ENCODE measurements around the gene DNMT3L. TPM values are rescaled to one million over a fixed set of nuclear protein-coding genes. Genes with fewer than 3 reads are reported as not detected.

DNMT3L gene
- total RNA-seq, 4 donors from 2014 or later = not detected

DNA sequence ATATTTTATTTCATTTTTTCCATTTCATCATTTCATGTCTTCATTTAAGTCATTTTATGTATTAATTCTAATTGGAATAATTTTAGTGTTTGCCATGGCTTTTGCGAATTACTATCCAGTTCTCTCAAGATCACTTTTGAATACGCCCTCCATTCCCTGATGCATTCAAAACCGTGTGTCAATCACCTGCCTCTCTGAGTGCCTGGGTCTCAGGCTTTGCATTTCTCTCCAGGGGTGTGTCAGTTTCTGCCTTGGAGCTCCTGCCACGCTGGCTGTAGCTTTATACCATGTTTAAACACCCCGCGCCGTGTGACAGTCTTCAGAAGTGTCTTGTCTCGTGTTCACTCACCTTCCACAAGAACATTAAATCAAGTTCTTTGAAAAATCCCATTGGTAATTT lies 7.4 kb upstream of the DNMT3L start:
- DNase-seq = no peak
- Histone ChIP-seq H3K36me3 (no peaks in the 10 kb centered on the region), H3K27ac (no peak overlapping the region), H3K9me3 (no peaks in the 10 kb centered on the region), H3K4me3 (no peak overlapping the region), H3K4me1 (no peaks in the 10 kb centered on the region), H3K27me3 (no peaks in the 10 kb centered on the region)
- TF ChIP-seq POLR2A (IDR thresholded peaks at IDR 0.05) = no peak
- TF ChIP-seq, protein P1, sequence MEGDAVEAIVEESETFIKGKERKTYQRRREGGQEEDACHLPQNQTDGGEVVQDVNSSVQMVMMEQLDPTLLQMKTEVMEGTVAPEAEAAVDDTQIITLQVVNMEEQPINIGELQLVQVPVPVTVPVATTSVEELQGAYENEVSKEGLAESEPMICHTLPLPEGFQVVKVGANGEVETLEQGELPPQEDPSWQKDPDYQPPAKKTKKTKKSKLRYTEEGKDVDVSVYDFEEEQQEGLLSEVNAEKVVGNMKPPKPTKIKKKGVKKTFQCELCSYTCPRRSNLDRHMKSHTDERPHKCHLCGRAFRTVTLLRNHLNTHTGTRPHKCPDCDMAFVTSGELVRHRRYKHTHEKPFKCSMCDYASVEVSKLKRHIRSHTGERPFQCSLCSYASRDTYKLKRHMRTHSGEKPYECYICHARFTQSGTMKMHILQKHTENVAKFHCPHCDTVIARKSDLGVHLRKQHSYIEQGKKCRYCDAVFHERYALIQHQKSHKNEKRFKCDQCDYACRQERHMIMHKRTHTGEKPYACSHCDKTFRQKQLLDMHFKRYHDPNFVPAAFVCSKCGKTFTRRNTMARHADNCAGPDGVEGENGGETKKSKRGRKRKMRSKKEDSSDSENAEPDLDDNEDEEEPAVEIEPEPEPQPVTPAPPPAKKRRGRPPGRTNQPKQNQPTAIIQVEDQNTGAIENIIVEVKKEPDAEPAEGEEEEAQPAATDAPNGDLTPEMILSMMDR (IDR thresholded peaks at IDR 0.05) = no peak

DNA sequence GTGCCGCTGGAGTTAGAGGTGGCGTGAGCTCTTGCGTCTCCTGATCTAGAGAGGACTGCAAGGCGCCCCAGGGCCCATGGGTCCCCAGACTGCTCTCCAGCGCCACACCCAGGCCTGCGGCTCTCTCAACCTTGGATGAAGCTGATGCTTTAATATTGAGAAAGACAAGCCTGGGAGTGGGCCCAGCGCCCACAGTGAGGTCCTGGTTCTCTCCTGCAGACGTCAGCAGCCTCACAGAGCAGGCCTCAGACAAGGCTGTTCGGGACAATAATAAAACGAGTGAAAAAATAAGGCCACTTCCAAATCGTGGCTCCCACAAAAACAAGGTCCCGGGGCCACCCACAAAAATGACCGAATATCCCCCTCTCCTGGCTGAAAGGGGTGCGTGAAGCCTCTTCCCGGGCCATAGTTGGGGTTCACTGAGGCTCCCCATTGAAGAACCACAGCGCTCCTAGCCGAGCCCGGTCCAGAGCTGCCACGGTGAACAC lies 6.0 kb upstream of the DNMT3L start:
- Histone ChIP-seq H3K4me3 (no peak overlapping the region), H3K27me3 (no peaks in the 10 kb centered on the region), H3K27ac (no peak overlapping the region), H3K36me3 (no peaks in the 10 kb centered on the region), H3K9me3 (no peaks in the 10 kb centered on the region), H3K4me1 (no peaks in the 10 kb centered on the region)
- TF ChIP-seq, protein P1 (IDR thresholded peaks at IDR 0.05) = peak in 4 of 6 experiments; percentile 2 to 45 (median 30)
- TF ChIP-seq POLR2A (IDR thresholded peaks at IDR 0.05) = no peak
- DNase-seq = peak in 2 of 3 donors; percentile 53 to 71

DNA sequence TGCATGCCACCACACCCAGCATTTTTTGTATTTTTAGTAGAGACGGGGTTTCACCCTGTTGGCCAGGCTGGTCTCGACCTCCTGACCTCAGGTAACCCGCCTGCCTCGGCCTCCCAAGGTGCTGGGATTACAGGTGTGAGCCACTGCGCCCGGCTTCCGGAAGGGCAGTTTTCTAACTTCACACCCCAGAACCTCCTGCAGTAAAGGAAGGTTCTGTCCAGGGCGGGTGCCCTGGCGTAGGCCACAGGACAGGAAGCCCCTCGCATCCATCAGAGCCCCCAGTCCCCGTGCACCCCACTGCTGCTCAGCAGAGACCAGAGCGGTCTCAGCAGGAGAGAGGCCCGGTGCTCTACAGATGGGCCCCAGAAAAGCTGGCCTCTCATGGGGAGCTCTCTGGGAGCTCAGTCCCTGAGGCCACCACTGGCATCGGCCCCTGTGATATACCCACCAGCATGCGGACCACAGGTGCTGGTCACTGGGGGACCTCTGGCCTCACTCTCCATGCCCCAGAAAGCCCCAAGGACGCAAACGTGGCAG lies 4.1 kb upstream of the DNMT3L start:
- no peaks in the 10 kb centered on the region for H3K9me3 ChIP-seq
- no peak for DNase-seq
- TF ChIP-seq POLR2A (IDR thresholded peaks at IDR 0.05) = no peak
- TF ChIP-seq, protein P1 (IDR thresholded peaks at IDR 0.05) = no peak

DNA sequence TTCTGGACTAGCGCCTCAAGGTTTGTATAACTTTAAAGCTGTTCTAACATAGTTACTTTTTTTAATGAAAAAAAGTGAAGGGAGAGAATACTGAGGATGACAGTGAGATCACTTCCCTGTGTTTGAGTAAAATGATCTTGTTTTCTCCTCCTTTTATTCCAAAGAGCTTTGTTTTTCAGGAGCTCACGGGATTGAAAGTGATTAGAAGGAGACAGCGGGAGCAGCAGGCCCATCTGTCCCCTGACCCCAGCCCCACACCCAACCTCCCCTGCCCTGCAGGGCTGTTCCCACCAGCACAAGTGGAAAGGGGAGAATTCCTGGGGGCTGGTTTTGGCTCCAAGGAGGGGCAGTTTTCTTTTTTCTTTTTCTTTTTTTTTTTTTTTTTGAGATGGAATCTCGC lies 2.1 kb upstream of the DNMT3L start:
- Histone ChIP-seq H3K36me3 (no peaks in the 10 kb centered on the region), H3K27me3 (no peaks in the 10 kb centered on the region), H3K4me1 (no peaks in the 10 kb centered on the region), H3K4me3 (no peak overlapping the region), H3K27ac (no peak overlapping the region), H3K9me3 (no peaks in the 10 kb centered on the region)
- TF ChIP-seq POLR2A (IDR thresholded peaks at IDR 0.05) = no peak
- TF ChIP-seq, protein P1 (IDR thresholded peaks at IDR 0.05) = no peak
- no peak for DNase-seq

More for the DNA sequence above, 4.1 kb upstream of the DNMT3L start:
- no peaks in the 10 kb centered on the region for H3K4me1 ChIP-seq
- H3K27ac ChIP-seq = no peak overlapping the region
- no peaks in the 10 kb centered on the region for H3K36me3 ChIP-seq
- H3K4me3 ChIP-seq = no peak overlapping the region
- no peaks in the 10 kb centered on the region for H3K27me3 ChIP-seq

DNA sequence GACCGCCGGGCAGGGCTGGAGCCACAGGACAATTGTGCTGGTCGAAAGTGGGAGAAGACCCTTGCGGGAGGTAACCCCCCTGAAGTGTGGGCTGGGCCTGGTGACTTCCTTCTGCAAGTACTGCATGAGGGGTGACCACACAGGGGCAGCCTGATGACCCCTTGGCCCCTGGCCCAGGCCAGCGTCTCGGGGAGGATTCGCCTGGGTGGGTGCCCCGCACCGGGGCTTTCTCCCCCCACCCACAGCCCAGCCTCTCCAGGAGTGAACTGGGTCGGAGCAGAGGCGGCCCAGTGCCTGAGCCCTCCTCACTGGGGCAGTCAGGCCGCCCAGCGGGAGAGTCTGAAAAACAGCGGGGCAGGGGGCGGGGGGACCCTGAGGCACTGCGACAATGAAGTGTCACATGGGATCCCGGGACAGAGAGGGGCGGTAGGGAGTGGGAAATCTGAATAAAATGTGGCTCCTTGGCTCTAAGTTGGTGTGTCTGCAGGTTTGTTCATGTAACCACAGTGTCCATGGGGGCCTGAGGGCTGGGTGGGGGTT lies 1.6 kb upstream of the DNMT3L start:
- no peaks in the 10 kb centered on the region for H3K9me3 ChIP-seq
- H3K27ac ChIP-seq = no peak overlapping the region
- no peak overlapping the region for H3K4me3 ChIP-seq
- TF ChIP-seq, protein P1 (IDR thresholded peaks at IDR 0.05) = no peak
- no peak for TF ChIP-seq POLR2A (IDR thresholded peaks at IDR 0.05)
- no peaks in the 10 kb centered on the region for H3K27me3 ChIP-seq
- no peaks in the 10 kb centered on the region for H3K36me3 ChIP-seq
- DNase-seq = no peak
- no peaks in the 10 kb centered on the region for H3K4me1 ChIP-seq

Measured in Peyer's patch (tissue), 4 donors.